ENCODE measurements around the gene SLC2A9.

Gene SLC2A9

DNA sequence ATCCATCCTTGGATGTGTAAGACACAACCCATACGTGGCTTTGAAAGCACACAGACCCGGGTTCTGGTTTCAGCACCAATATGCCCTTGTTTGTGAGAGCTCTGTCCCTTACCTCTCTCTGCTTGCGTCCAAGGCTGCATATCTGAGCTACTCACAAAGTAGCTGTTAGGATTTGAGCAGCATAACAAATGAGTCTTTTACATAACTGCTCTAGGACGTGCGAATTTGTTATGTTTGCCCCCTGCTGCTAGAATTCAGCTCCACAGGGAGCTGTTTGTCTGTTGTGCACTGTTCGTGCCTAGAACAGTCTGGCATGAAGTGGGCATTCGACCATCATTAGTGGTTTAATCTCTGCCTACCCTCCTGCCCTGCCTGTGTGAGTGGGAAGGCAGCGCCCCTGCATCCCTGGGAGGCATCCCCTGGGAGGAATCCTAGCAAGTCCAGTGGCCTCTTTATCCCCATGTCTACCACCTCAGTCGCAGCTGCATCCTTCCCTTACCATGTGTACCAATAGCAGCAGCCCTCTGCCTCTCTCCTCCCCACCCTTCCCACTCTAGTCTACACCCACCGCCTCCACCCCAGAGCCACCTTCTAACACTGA is 42.1 kb downstream of the SLC2A9 start:
- no peak for DNase-seq (ENCODE audit: extremely low spot score)
- ChIA-PET CTCF (interaction anchor here (0.8 kb wide), 1 partner anchor 34 kb away, joined by 3 read pairs; no protein-coding TSS in a partner anchor), POLR2A (no interaction called here)
- TF ChIP-seq L3MBTL2 (conservative IDR thresholded peaks at IDR 0.05) (no peak), ARNT (IDR thresholded peaks at IDR 0.05) (no peak), FOXA1 (IDR thresholded peaks at IDR 0.05) (no peak), LEF1 (IDR thresholded peaks at IDR 0.05; ENCODE audit: borderline replicate concordance) (no peak), ZNF384 (IDR thresholded peaks at IDR 0.05) (no peak), FOXK2 (IDR thresholded peaks at IDR 0.05) (no peak), FOXM1 (IDR thresholded peaks at IDR 0.05; ENCODE audit: borderline replicate concordance) (no peak), CTBP1 (IDR thresholded peaks at IDR 0.05; ENCODE audit: borderline replicate concordance) (no peak), BHLHE40 (IDR thresholded peaks at IDR 0.05; ENCODE audit: borderline replicate concordance) (no peak)

DNA sequence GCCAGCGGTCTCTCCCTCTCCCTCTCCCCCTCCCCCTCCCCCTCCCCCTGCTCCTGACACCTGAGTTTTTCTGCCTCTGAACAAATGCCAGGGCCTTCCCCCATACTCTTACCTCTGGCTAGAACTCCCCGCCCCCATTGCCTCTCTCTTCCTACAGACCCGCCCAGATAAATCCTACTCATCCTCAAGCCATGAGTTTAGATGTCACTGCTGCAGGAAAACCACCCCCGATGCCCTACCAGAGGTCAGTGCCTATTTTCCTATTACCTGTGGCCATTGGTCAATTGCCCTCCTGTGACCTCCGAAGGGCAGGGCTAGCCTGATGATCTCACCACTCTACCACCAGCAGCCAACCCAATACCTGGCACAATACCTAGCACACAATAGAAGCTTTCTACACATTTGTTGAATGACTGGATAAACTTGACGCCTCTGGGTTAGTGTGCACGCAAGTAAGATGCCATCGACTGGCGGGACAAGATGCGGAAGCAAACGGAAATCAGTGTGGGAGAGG is 43.7 kb downstream of the SLC2A9 start:
- POLR2A ChIA-PET, result no interaction called here
- CTCF ChIA-PET, result no interaction called here

DNA sequence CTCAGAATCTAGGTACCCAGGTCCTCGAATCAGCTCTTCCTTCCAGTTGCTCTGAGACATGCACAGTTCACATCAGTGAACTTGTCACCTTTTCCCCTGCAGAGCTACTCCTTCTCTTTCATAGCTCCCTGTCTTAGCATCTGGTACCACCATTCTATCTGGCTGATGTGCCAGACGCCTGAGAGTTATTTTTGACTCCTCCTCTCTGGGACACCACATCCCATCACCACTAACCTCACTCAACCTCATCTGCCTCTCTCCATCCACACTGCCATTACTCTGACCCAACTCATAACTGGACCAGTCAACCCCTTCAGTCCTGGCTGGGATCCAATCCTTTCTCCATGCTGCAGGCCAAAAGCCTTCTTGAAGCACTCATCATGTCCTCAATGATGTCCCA is 44.5 kb downstream of the SLC2A9 start:
- CTCF ChIA-PET, result no interaction called here
- DNase-seq (ENCODE audit: extremely low spot score), result no peak
- POLR2A ChIA-PET, result no interaction called here
- TF ChIP-seq TARDBP (IDR thresholded peaks at IDR 0.05) (no peak), CTBP1 (IDR thresholded peaks at IDR 0.05; ENCODE audit: borderline replicate concordance) (no peak), SP1 (IDR thresholded peaks at IDR 0.05) (no peak), ZNF384 (IDR thresholded peaks at IDR 0.05) (no peak), SUZ12 (IDR thresholded peaks at IDR 0.05) (no peak), L3MBTL2 (conservative IDR thresholded peaks at IDR 0.05) (no peak), BHLHE40 (IDR thresholded peaks at IDR 0.05; ENCODE audit: borderline replicate concordance) (no peak), ELF4 (IDR thresholded peaks at IDR 0.05) (no peak), ARNT (IDR thresholded peaks at IDR 0.05) (no peak), LEF1 (IDR thresholded peaks at IDR 0.05; ENCODE audit: borderline replicate concordance) (no peak), FOXK2 (IDR thresholded peaks at IDR 0.05) (no peak), FOXM1 (IDR thresholded peaks at IDR 0.05; ENCODE audit: borderline replicate concordance) (no peak), NFRKB (IDR thresholded peaks at IDR 0.05) (no peak), FOXA1 (IDR thresholded peaks at IDR 0.05) (no peak), HDGF (IDR thresholded peaks at IDR 0.05; ENCODE audit: borderline replicate concordance) (no peak)
- TF ChIP-seq, protein P1, sequence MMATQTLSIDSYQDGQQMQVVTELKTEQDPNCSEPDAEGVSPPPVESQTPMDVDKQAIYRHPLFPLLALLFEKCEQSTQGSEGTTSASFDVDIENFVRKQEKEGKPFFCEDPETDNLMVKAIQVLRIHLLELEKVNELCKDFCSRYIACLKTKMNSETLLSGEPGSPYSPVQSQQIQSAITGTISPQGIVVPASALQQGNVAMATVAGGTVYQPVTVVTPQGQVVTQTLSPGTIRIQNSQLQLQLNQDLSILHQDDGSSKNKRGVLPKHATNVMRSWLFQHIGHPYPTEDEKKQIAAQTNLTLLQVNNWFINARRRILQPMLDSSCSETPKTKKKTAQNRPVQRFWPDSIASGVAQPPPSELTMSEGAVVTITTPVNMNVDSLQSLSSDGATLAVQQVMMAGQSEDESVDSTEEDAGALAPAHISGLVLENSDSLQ (IDR thresholded peaks at IDR 0.05), result no peak

More for the DNA sequence above, 43.7 kb downstream of the SLC2A9 start:
- DNase-seq (ENCODE audit: extremely low spot score), result no peak
- TF ChIP-seq FOXM1 (IDR thresholded peaks at IDR 0.05; ENCODE audit: borderline replicate concordance) (no peak), L3MBTL2 (conservative IDR thresholded peaks at IDR 0.05) (no peak), FOXA1 (IDR thresholded peaks at IDR 0.05) (no peak), FOXK2 (IDR thresholded peaks at IDR 0.05) (no peak), ELF4 (IDR thresholded peaks at IDR 0.05) (no peak), ZNF384 (IDR thresholded peaks at IDR 0.05) (no peak), TARDBP (IDR thresholded peaks at IDR 0.05) (no peak), ARNT (IDR thresholded peaks at IDR 0.05) (no peak), SUZ12 (IDR thresholded peaks at IDR 0.05) (no peak), CTBP1 (IDR thresholded peaks at IDR 0.05; ENCODE audit: borderline replicate concordance) (no peak), NFRKB (IDR thresholded peaks at IDR 0.05) (no peak), BHLHE40 (IDR thresholded peaks at IDR 0.05; ENCODE audit: borderline replicate concordance) (no peak), HDGF (IDR thresholded peaks at IDR 0.05; ENCODE audit: borderline replicate concordance) (no peak), LEF1 (IDR thresholded peaks at IDR 0.05; ENCODE audit: borderline replicate concordance) (no peak)
- TF ChIP-seq, protein P1 (IDR thresholded peaks at IDR 0.05), result no peak

DNA sequence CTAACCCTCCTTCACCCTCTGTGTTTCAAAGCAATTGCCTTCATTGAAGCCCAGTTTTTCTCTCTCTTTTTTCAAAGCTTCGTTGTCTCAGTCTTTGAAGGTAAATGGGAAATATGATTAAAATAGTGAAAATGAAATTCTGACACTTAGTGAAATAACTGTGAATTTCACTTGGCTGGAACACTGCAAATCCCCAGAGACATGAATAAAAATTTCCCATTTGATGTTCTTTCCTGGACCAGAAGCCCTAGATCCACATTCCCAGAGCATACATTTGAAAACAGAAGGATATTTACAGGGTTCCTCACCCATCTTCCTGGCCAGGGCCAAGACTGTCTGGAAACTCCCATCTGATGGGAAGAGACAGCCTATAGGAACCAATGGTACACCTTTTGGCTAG is 45.0 kb downstream of the SLC2A9 start:
- POLR2A ChIA-PET, result no interaction called here
- CTCF ChIA-PET, result no interaction called here
- no peak for DNase-seq (ENCODE audit: extremely low spot score)
- TF ChIP-seq HDGF (IDR thresholded peaks at IDR 0.05; ENCODE audit: borderline replicate concordance), result no peak
- no peak for TF ChIP-seq CTBP1 (IDR thresholded peaks at IDR 0.05; ENCODE audit: borderline replicate concordance)
- no peak for TF ChIP-seq BHLHE40 (IDR thresholded peaks at IDR 0.05; ENCODE audit: borderline replicate concordance)
- no peak for TF ChIP-seq NFRKB (IDR thresholded peaks at IDR 0.05)
- TF ChIP-seq TARDBP (IDR thresholded peaks at IDR 0.05), result no peak
- no peak for TF ChIP-seq LEF1 (IDR thresholded peaks at IDR 0.05; ENCODE audit: borderline replicate concordance)
- TF ChIP-seq SP1 (IDR thresholded peaks at IDR 0.05), result no peak
- TF ChIP-seq ZNF384 (IDR thresholded peaks at IDR 0.05), result no peak
- TF ChIP-seq FOXK2 (IDR thresholded peaks at IDR 0.05), result no peak
- no peak for TF ChIP-seq ELF4 (IDR thresholded peaks at IDR 0.05)
- no peak for TF ChIP-seq SUZ12 (IDR thresholded peaks at IDR 0.05)
- TF ChIP-seq FOXA1 (IDR thresholded peaks at IDR 0.05), result no peak
- TF ChIP-seq, protein P1 (IDR thresholded peaks at IDR 0.05), result no peak

DNA sequence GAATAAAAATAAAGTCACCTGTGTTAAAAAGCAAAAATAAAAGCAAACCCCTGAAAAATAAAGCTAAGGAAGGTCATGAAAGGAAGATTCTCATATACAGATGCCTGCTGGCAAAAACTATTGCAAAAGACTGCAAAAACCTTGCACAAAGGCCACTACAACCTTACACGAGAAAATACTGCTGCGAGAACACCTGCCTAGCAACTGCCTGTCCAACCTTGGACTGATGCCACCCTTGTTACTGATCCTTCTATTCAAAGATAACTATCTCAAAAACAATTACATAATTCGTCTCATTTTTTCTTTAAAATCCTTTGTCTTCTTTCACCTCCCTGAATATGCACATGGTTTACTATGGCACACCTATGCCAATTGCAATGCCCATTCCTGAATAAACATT is 49.6 kb downstream of the SLC2A9 start:
- POLR2A ChIA-PET, result no interaction called here
- DNase-seq (ENCODE audit: extremely low spot score), result no peak
- TF ChIP-seq TARDBP (IDR thresholded peaks at IDR 0.05) (no peak), ZNF384 (IDR thresholded peaks at IDR 0.05) (no peak), SP1 (IDR thresholded peaks at IDR 0.05) (no peak), L3MBTL2 (conservative IDR thresholded peaks at IDR 0.05) (no peak), NFRKB (IDR thresholded peaks at IDR 0.05) (no peak), CTBP1 (IDR thresholded peaks at IDR 0.05; ENCODE audit: borderline replicate concordance) (no peak), FOXK2 (IDR thresholded peaks at IDR 0.05) (no peak), FOXA1 (IDR thresholded peaks at IDR 0.05) (no peak), ELF4 (IDR thresholded peaks at IDR 0.05) (no peak), BHLHE40 (IDR thresholded peaks at IDR 0.05; ENCODE audit: borderline replicate concordance) (no peak), LEF1 (IDR thresholded peaks at IDR 0.05; ENCODE audit: borderline replicate concordance) (no peak)
- TF ChIP-seq, protein P1 (IDR thresholded peaks at IDR 0.05), result no peak
- CTCF ChIA-PET, result no interaction called here
